GM18498 (cell line): ENCODE data around the gene STRN4.

Experiments used
- ATAC-seq: cut with Tn5 transposase; IDR thresholded peaks from one replicate; pipeline ENCODE4 v1.9.1; 2021; ENCODE audit warnings: mild to moderate bottlenecking, moderate library complexity; ENCODE audit not compliant: unreplicated experiment

Gene STRN4

DNA sequence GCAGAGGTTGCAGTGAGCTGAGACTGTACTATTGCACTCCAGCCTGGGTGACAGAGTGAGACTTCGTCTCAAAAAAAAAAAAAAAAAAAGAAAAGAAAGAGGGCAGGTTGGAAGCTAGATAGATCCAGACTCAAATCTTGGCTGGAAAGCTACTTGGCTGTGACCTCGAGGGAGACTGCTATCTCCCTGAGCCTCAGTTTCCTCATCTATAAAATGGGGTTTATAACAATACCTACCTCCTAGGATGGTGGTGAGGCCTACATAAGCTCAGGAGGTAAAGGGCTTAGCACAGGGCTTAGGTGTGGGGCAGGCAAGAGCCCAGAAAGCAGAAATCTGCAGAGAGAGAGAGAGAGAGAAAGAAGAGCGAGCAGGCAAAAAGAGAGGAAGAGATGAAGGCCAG, 61.1 kb downstream of the STRN4 start:
- ATAC-seq = no peak

DNA sequence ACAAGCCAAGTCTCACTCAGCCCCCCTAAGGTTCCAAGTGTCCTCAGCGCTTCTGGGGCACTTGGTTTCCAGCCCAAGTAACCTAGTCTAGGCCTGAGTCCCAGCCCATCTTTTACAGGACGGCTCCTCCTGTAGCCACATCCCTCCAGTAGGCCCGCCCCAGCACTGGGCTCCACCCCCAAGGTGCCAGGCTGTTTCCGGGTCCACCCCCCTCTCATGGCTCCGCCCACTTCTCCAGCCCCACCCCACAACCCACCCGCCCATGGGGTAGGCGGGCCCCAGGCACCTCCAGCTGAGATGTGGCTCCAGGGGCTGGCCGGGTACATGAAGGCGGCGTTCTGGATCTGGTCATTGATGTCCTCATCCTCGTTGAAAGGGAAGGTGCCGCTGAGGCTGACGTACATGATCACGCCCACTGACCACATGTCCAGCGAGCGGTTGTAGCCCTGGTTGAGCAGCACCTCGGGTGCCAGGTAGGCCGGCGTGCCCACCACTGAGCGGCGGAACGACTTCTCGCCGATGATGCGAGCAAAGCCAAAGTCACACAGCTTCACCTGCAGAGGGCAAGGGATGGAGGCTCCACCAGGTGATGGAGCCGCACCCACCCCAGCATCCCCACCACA, 68.0 kb downstream of the STRN4 start:
- no peak for ATAC-seq

DNA sequence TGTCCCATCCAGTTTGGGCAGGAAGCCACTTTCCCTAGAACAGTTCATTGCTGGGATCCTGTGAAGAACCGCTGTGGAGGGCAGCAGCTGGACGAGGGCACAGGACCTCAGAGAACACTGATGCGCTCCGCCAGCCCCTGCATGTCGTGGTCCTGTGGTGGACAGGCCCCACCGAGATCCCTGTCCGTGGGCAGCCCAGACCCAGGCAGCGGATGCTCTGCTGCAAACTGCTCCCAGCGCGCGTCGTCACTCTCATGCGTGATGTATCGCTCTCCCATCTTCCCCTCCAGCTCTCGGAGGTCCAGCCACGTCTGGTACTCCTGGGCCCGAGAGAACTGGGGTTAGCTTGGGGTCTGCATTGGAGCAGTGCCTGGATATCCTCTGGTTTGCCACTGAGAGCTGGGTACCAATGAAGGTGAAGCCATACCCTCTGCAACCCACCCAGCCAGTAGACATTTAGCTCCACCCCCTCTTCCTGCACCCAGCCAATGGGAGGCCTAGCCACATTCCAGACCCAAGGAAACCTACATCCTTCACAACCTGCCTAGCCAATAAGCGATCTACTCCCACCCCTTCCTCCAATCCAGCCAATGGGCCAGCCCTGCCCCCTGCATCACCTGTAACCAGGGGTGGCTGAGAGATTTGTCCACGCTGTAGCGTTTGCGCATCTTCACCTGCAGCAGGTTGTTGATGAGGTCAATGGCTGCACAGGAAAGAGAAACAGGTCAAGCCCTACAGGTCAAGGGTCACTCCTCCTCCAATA, 71.7 kb downstream of the STRN4 start:
- ATAC-seq = no peak

- no peak for ATAC-seq
Measured at GRCh38 chr19:46670813-46671212, 75.4 kb downstream of the STRN4 start.
